Neural crest cell (in vitro differentiated cells): ENCODE measurements around the gene PDZD7. TPM values are rescaled to one million over a fixed set of nuclear protein-coding genes. Genes with fewer than 3 reads are reported as not detected.

Experiments
- DNase-seq: peaks from one replicate; pipeline ENCODE4 v3.0.0; 2021; ENCODE audit warnings: low read depth, mixed read lengths, low spot score
- H3K27ac Mint-ChIP-seq: one replicate; pipeline ENCODE4 v1.8.0; 2021; ENCODE audit warnings: mild to moderate bottlenecking, mixed read lengths; ENCODE audit not compliant: unreplicated experiment
- H3K27me3 Mint-ChIP-seq: 2 replicates; pipeline ENCODE4 v1.8.0; 2021; ENCODE audit warnings: low read depth, mild to moderate bottlenecking, mixed read lengths
- H3K36me3 Mint-ChIP-seq: 2 replicates; pipeline ENCODE4 v1.8.0; 2021; ENCODE audit warnings: low read depth, mild to moderate bottlenecking, mixed read lengths
- H3K4me1 Mint-ChIP-seq: 2 replicates; pipeline ENCODE4 v1.8.0; 2021; ENCODE audit warnings: mixed read lengths
- H3K4me3 Mint-ChIP-seq: one replicate; pipeline ENCODE4 v1.8.0; 2021; ENCODE audit warnings: mild to moderate bottlenecking, mixed read lengths
- H3K9me3 Mint-ChIP-seq: 2 replicates; pipeline ENCODE4 v1.8.0; 2021; ENCODE audit warnings: mixed read lengths
- total RNA-seq: library from RNA; stranded (reverse); gene quantifications from 2 replicates; pipeline ENCODE4 v1.2.1, GENCODE V29; 2021
- TF ChIP-seq, protein P1 (sequence below): fragments of 200-600 bp; sonication (generic); conservative IDR thresholded peaks from 2 replicates; pipeline ENCODE4 v1.5.0; 2021; ENCODE audit warnings: antibody characterized with exemption, mild to moderate bottlenecking

The PDZD7 gene
- total RNA-seq, 1 donor from 2014 or later: 0.68 TPM

DNA sequence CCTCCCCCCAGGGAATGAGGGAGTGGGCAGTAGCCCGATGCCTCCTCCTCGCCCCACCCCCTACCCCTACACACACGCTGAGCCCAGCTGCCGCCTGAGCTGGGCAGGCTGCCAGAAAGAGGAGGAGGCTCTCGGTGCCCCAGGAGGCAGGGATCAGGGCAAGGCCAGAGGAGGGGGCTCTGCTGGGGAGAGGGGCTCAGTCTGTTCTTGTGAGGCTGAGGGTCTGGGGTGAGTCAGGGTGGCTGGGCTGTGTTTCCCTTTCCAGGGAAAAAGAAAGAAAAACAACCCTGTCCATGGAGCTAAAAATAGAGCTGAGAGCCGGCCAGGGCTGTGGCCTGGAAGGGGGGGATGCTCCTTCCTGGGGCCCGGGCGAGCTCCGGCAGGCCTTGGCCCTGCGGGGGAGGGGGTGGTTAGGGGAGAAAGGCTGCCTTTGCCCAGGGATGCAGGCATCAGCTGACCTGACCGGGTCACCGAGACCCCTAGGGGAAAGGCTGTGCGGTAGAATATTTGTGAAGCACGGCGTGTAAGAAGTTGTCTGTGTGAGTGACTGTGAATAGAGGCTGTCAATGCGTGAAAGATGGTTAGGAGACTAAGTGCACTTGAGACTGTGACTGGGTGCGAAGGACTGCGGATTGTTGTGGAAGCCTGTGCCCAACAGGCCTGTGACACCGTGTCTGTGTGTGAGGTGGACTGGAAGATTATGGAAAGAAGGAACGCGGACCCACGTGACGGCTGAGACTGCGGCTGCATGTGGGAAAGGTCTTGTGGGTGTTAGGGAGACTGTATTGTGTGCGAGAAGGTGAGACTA is 32.5 kb downstream of the PDZD7 start:
- TF ChIP-seq, protein P1, sequence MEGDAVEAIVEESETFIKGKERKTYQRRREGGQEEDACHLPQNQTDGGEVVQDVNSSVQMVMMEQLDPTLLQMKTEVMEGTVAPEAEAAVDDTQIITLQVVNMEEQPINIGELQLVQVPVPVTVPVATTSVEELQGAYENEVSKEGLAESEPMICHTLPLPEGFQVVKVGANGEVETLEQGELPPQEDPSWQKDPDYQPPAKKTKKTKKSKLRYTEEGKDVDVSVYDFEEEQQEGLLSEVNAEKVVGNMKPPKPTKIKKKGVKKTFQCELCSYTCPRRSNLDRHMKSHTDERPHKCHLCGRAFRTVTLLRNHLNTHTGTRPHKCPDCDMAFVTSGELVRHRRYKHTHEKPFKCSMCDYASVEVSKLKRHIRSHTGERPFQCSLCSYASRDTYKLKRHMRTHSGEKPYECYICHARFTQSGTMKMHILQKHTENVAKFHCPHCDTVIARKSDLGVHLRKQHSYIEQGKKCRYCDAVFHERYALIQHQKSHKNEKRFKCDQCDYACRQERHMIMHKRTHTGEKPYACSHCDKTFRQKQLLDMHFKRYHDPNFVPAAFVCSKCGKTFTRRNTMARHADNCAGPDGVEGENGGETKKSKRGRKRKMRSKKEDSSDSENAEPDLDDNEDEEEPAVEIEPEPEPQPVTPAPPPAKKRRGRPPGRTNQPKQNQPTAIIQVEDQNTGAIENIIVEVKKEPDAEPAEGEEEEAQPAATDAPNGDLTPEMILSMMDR: no peak
- H3K4me3 Mint-ChIP-seq: peak overlapping the region; percentile 90
- no peaks in the 10 kb centered on the region for H3K9me3 Mint-ChIP-seq
- H3K4me1 Mint-ChIP-seq: peaks cover 44% of the 10 kb centered on the region
- DNase-seq: peak; percentile 65
- peaks cover 2% of the 10 kb centered on the region for H3K27me3 Mint-ChIP-seq
- peak overlapping the region; percentile 92 for H3K27ac Mint-ChIP-seq
- H3K36me3 Mint-ChIP-seq: peaks cover 5% of the 10 kb centered on the region

DNA sequence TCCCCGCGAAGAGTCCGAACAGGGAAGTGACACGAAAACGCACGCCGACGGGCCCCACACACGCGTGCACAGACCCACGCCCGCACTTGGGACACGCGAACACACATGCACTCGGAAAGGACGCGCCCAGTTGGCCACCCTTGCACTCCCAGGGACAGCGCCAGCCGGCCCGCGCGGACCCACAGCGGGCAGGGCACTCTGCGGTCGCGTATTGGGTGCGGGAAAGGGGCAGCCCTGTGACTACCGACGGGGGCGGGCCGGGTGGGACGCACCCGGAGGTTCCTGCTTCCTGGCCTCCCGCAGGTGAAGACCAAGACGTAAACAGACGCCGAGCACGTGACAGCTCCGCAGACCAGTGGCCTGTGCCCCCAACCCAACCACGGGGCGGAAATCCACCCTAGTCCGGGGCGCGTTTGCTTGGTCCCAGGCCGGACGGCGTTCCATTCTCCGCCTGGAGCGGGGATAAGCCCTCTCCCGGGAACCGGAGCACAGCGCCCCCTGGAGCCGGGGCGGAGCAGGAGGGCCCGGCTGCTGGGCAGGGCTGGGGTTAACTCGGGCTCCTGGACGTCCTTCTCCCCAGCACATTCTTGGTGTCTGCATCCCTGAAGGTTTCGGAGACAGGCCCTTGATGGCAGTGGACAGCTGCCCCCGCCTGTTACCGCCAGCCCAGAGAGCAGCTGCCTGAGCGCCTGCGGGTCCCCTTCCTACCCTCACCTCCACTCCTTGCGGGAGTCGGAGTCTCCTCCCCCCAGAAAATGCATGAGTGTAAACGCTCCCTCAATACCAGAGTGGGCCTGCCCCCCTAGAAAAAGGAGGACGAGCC is 33.4 kb downstream of the PDZD7 start:
- peak; percentile 75 for DNase-seq
- H3K27ac Mint-ChIP-seq: peak overlapping the region; percentile 63
- H3K27me3 Mint-ChIP-seq: peaks cover 2% of the 10 kb centered on the region
- peaks cover 5% of the 10 kb centered on the region for H3K36me3 Mint-ChIP-seq
- TF ChIP-seq, protein P1: peak; percentile 93
- peaks cover 44% of the 10 kb centered on the region for H3K4me1 Mint-ChIP-seq
- peak overlapping the region; percentile 90 for H3K4me3 Mint-ChIP-seq
- no peaks in the 10 kb centered on the region for H3K9me3 Mint-ChIP-seq

DNA sequence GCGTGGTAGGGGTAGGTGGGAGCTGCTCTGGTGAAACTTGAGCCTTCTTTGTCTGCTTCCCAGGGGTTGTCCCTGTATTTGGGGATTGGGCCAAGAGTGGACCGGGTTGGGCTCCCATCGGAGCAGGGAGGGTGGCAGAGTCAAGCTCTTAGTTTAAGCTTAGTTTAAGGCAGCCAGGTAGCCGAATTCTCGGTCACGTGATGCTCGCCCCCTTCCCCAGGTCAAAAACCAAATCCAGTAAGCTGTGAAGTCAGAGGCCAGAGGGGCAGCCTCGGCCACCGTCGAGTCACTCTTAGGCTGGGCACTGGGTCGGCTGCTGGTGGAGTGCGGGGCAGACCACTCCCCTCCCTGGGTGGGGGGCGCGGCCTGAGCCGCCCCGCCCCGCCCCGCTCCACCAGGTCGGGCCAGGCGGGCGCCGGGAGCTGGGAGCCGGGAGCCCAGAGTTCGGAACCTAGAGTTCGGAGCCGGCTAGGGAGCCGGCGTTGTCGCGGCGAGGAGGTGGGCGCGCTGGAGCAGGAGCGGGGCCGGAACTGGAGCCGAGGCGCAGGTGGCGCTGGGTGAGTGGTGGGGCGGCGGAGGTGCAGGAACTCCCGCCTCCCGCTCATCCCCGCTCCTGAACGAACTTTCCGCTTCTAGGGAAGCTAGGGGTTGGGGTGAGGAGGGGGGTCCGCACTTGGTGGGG is 34.1 kb downstream of the PDZD7 start:
- Mint-ChIP-seq H3K4me3 (peak overlapping the region; percentile 85), H3K27me3 (peaks cover 2% of the 10 kb centered on the region), H3K9me3 (no peaks in the 10 kb centered on the region), H3K36me3 (peaks cover 5% of the 10 kb centered on the region), H3K4me1 (peaks cover 44% of the 10 kb centered on the region), H3K27ac (no peak overlapping the region)
- no peak for DNase-seq
- TF ChIP-seq, protein P1: no peak

DNA sequence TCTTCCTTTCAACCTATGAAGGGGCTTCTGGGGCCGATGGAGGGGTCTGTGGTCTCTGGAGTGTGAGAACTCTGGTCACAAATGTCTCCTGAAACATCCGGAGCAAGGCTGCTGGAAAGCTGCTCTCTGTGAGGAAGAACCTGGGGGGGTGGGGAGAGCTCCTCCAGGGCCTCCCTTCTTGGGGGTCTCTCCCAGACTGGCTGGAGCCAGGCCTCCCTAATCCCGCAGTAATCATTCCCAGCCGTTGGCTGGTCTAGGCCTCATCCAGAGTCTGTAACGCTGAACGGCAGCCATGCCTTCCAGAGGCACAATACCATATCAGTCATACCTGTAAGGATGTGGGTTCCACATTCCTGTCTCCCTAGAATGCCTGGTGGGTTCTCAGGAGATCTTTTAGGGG is 35.7 kb downstream of the PDZD7 start:
- no peak overlapping the region for H3K27ac Mint-ChIP-seq
- TF ChIP-seq, protein P1: no peak
- H3K27me3 Mint-ChIP-seq: no peaks in the 10 kb centered on the region
- H3K9me3 Mint-ChIP-seq: no peaks in the 10 kb centered on the region
- H3K4me1 Mint-ChIP-seq: peaks cover 30% of the 10 kb centered on the region
- peaks cover 15% of the 10 kb centered on the region for H3K36me3 Mint-ChIP-seq
- no peak for DNase-seq
- peak overlapping the region; percentile 83 for H3K4me3 Mint-ChIP-seq

DNA sequence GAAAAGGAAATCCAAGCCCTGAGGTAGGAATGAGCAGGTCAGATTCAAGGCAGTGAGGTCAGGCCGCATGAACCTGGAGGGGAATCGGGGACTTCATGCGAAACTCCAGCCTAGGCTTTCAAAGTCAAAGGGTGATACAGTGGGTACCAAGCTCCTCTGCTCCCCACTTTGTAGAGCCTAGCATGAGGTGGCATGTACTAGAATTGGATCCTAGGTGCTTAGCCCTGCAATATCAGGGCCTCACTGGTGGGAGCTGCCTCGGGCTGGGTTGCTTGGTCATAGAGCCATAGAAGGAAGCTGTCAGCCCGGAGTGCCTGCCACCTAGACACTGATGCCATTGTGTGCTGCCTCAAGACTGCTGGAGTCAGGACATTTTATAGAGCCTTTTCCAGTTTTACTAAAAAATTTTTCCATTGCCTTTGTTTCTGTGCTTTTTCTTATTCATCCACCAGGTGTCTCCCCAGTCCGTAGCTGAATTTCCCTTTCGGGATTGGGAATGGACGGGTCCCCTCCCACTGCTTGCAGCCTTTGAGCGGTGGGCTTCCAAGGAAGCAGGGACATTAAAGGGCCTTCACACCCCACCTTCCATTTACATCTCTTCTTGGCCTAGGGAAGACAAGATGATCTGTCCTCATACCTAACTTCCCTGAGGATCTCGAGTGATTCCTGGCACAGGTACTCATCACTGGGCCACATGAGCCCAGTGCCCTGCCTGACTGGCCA is 36.8 kb downstream of the PDZD7 start:
- H3K9me3 Mint-ChIP-seq: no peaks in the 10 kb centered on the region

More for the DNA sequence above, 36.8 kb downstream of the PDZD7 start:
- TF ChIP-seq, protein P1: peak; percentile 71
- Mint-ChIP-seq H3K27me3 (no peaks in the 10 kb centered on the region), H3K4me3 (peak overlapping the region; percentile 77), H3K36me3 (peaks cover 15% of the 10 kb centered on the region), H3K27ac (peak overlapping the region; percentile 94), H3K4me1 (peaks cover 30% of the 10 kb centered on the region)
- peak; percentile 40 for DNase-seq
